ENCODE results near the gene WWTR1.

DNA sequence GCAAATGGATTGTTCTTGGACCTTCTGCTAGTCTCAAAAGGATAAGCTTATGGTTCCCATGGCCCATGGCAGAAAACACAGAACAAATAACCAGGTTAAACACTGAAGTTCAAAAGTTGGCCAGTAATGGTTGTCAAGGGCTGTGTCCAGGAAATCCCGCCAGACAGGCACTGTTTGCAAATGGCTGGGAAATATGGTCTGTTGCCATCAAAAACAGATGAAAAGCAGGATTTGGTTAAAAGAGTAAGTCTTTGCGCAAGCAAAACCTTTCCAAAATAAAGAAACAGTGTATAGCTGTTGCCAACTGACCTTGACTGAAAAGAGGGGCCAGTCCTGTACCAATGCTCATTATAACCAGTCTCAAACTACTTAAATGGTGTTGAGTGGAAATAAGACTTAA is 58.6 kb downstream of the WWTR1 start:
- TF ChIP-seq POLR2A (IDR thresholded peaks at IDR 0.05; ENCODE audit: low read length) (no peak), GATA1 (IDR thresholded peaks at IDR 0.05; ENCODE audit: low read depth, low read length) (no peak)
